IMR-90 (cell line): Measurements from ENCODE around the gene IQCC. TPM values are rescaled to one million over a fixed set of nuclear protein-coding genes. Genes with fewer than 3 reads are reported as not detected.

ENCODE experiments used
- ATAC-seq: fragments of 200-7000 bp; cut with Tn5 transposase; 2 replicates; pipeline ENCODE4 v1.9.1; 2020; ENCODE audit warnings: low read depth, mild to moderate bottlenecking, moderate library complexity
- BruUV-seq: library from RNA; stranded (reverse); fragments of 400-500 nt; replicated peaks from 2 replicates; lab custom pipeline; 2021; lab: Mats Ljungman, UMichigan
- CTCF ChIA-PET: fragments of 300-600 bp; formaldehyde crosslinking; extraction: SDS; loops from one replicate; lab custom pipeline; 2021; ENCODE audit warnings: antibody characterized with exemption; lab: Yijun Ruan, JAX
- POLR2A ChIA-PET: fragments of 300-600 bp; sonication (Branson Sonifier 250); formaldehyde crosslinking; loops from one replicate; lab custom pipeline; 2022; ENCODE audit warnings: antibody characterized with exemption; ENCODE audit not compliant: unreplicated experiment; lab: Charles Lee
- DNase-seq: peaks from one replicate; pipeline ENCODE4 v3.0.0; 2013
- H2AFZ ChIP-seq: replicated peaks from 2 replicates; pipeline ENCODE3; 2013; ENCODE audit warnings: low read length, mild to moderate bottlenecking; ENCODE audit not compliant: poor library complexity
- H2AK5ac ChIP-seq: 2 replicates; pipeline ENCODE4 v1.6.1; 2013; ENCODE audit warnings: low read depth, low read length, inconsistent platforms
- H2AK9ac ChIP-seq: replicated peaks from 2 replicates; pipeline ENCODE3; 2013; ENCODE audit warnings: mild to moderate bottlenecking, low read depth, low read length, moderate library complexity; ENCODE audit not compliant: poor library complexity
- H2BK120ac ChIP-seq: 2 replicates; pipeline ENCODE4 v1.6.1; 2013; ENCODE audit warnings: low read depth, low read length, inconsistent platforms
- H2BK15ac ChIP-seq: 3 replicates; pipeline ENCODE4 v1.6.1; 2013; ENCODE audit warnings: low read depth, low read length, inconsistent platforms
- H2BK20ac ChIP-seq: 2 replicates; pipeline ENCODE4 v1.6.1; 2013; ENCODE audit warnings: low read depth, mild to moderate bottlenecking, inconsistent platforms, low read length, moderate library complexity
- H2BK5ac ChIP-seq: 2 replicates; pipeline ENCODE4 v1.6.1; 2013; ENCODE audit warnings: mild to moderate bottlenecking, low read depth, low read length, inconsistent platforms; ENCODE audit not compliant: poor library complexity, severe bottlenecking
- H3K14ac ChIP-seq: replicated peaks from 2 replicates; pipeline ENCODE4 v1.6.1; 2013; ENCODE audit warnings: low read depth, low read length, inconsistent platforms
- H3K18ac ChIP-seq: 2 replicates; pipeline ENCODE4 v1.6.1; 2013; ENCODE audit warnings: low read depth, low read length, control low read depth
- H3K23ac ChIP-seq: 2 replicates; pipeline ENCODE4 v1.6.1; 2013; ENCODE audit warnings: low read depth, low read length, inconsistent platforms
- H3K27ac ChIP-seq: 2 replicates; pipeline ENCODE4 v1.5.1; 2013; ENCODE audit warnings: mild to moderate bottlenecking, control low read depth, low read length; ENCODE audit not compliant: insufficient read depth
- H3K27me3 ChIP-seq: 2 replicates; pipeline ENCODE4 v1.6.1; 2013; ENCODE audit warnings: low read length; ENCODE audit not compliant: control insufficient read depth, insufficient read depth
- H3K36me3 ChIP-seq: 2 replicates; pipeline ENCODE4 v1.6.1; 2013; ENCODE audit warnings: low read length, mixed read lengths; ENCODE audit not compliant: control insufficient read depth, insufficient read depth
- H3K4ac ChIP-seq: 2 replicates; pipeline ENCODE4 v1.6.1; 2013; ENCODE audit warnings: low read depth, low read length, inconsistent platforms
- H3K4me1 ChIP-seq: 2 replicates; pipeline ENCODE4 v1.6.1; 2013; ENCODE audit warnings: low read length, mixed read lengths; ENCODE audit not compliant: control insufficient read depth, insufficient read depth
- H3K4me2 ChIP-seq: 2 replicates; pipeline ENCODE4 v1.6.1; 2013; ENCODE audit warnings: low read depth, mild to moderate bottlenecking, control low read depth, low read length, moderate library complexity
- H3K4me3 ChIP-seq: 2 replicates; pipeline ENCODE4 v1.5.1; 2013; ENCODE audit warnings: low read depth, mild to moderate bottlenecking, control low read depth, low read length, moderate library complexity; ENCODE audit not compliant: insufficient read depth
- H3K56ac ChIP-seq: 2 replicates; pipeline ENCODE4 v1.6.1; 2013; ENCODE audit warnings: low read length, inconsistent platforms; ENCODE audit not compliant: insufficient read depth; ENCODE audit errors: extremely low read depth
- H3K79me1 ChIP-seq, 2 experiments: 2 replicates each; pipeline ENCODE4 v1.6.1; 2013; ENCODE audit warnings: low read length in 2 of 2, inconsistent platforms in 1 of 2, low read depth in 1 of 2
- H3K9ac ChIP-seq: 2 replicates; pipeline ENCODE4 v1.6.1; 2013; ENCODE audit warnings: low read depth, low read length, control low read depth
- H3K9me1 ChIP-seq: 2 replicates; pipeline ENCODE4 v1.6.1; 2013; ENCODE audit warnings: low read length, inconsistent platforms; ENCODE audit not compliant: insufficient read depth
- H3K9me3 ChIP-seq: 2 replicates; pipeline ENCODE4 v1.6.1; 2013; ENCODE audit warnings: low read length; ENCODE audit not compliant: control insufficient read depth, insufficient read depth
- H4K20me1 ChIP-seq: 2 replicates; pipeline ENCODE4 v1.6.1; 2013; ENCODE audit warnings: low read length, inconsistent platforms; ENCODE audit not compliant: insufficient read depth
- H4K5ac ChIP-seq: 2 replicates; pipeline ENCODE4 v1.6.1; 2013; ENCODE audit warnings: mild to moderate bottlenecking, low read depth, low read length, control low read depth
- H4K8ac ChIP-seq, 2 experiments: 2 replicates each; pipeline ENCODE4 v1.6.1; 2013; ENCODE audit warnings: low read depth in 2 of 2, low read length in 2 of 2, control low read depth in 1 of 2, inconsistent platforms in 1 of 2
- H4K91ac ChIP-seq: 2 replicates; pipeline ENCODE4 v1.6.1; 2013; ENCODE audit warnings: low read depth, low read length, inconsistent platforms; ENCODE audit not compliant: insufficient read depth
- BHLHE40 ChIP-seq: fragments of 150-350 bp; IDR thresholded peaks from 2 replicates; pipeline ENCODE4 v1.6.1; 2016; ENCODE audit warnings: mild to moderate bottlenecking, low read depth, low read length
- FOS ChIP-seq: fragments of 150-350 bp; IDR thresholded peaks from 2 replicates; pipeline ENCODE4 v1.6.1; 2016; ENCODE audit warnings: low read depth, low read length
- MXI1 ChIP-seq: IDR thresholded peaks from 2 replicates; pipeline ENCODE4 v1.6.1; 2012; ENCODE audit warnings: low read depth, mild to moderate bottlenecking, low read length, moderate library complexity, borderline replicate concordance
- NFE2L2 ChIP-seq: fragments of 150-350 bp; IDR thresholded peaks from 2 replicates; pipeline ENCODE4 v1.6.1; 2016; ENCODE audit warnings: low read depth, mild to moderate bottlenecking, low read length
- RAD21 ChIP-seq: IDR thresholded peaks from 2 replicates; pipeline ENCODE4 v1.6.1; 2012; ENCODE audit warnings: low read length, improper control_type of control experiment
- RFX5 ChIP-seq: IDR thresholded peaks from 2 replicates; pipeline ENCODE4 v1.8.0; 2012; ENCODE audit warnings: low read depth, mild to moderate bottlenecking, low read length, moderate library complexity
- SMC3 ChIP-seq: fragments of 150-350 bp; IDR thresholded peaks from 2 replicates; pipeline ENCODE4 v1.6.1; 2016; ENCODE audit warnings: low read depth, mild to moderate bottlenecking, antibody characterized with exemption, low read length, moderate library complexity
- WGBS, 2 experiments: methylation state at CpG; one replicate each; pipeline versions ENCODE4 v1.1.5 to v1.1.7; 2013; ENCODE audit warnings: missing lambda C conversion rate in 2 of 2; ENCODE audit not compliant: insufficient read length in 1 of 2; ENCODE audit errors: extremely low coverage in 2 of 2; 5-methylcytosine and 5-hydroxymethylcytosine counted together
- dilution Hi-C: fragments of 300-500 bp; cut with HindIII; formaldehyde crosslinking; loops from one replicate; pipeline ENCODE4 v1.14.3; 2018; ENCODE audit warnings: low sequenced_read_pairs; ENCODE audit not compliant: unreplicated experiment
- in situ Hi-C: fragments of 300-500 bp; cut with MboI; formaldehyde crosslinking; loops from 3 replicates; pipeline ENCODE4 v1.14.3; 2019; ENCODE audit warnings: low sequenced_read_pairs, inconsistent platforms, mixed read lengths
- intact Hi-C: fragments of 100-400 bp; cut with micrococcal nuclease; formaldehyde crosslinking; loops from 2 replicates; pipeline ENCODE4 v1.10.0; 2022
- polyA plus RNA-seq, 3 experiments: library from polyadenylated mRNA; depleted of rRNA; stranded (reverse); fragments of >200 nt; gene quantifications; 2 replicates each; pipeline ENCODE4 v1.2.3, GENCODE V29; 2012; ENCODE audit warnings: low replicate concordance in 1 of 3
- total RNA-seq: library from RNA; depleted of rRNA; stranded (reverse); fragments of >200 nt; gene quantifications from 2 replicates; pipeline ENCODE4 v1.2.3, GENCODE V29; 2012
- TF ChIP-seq, protein P1 (sequence below): fragments of 150-350 bp; IDR thresholded peaks from 2 replicates; pipeline ENCODE4 v1.6.1; 2017; ENCODE audit warnings: mild to moderate bottlenecking, antibody characterized with exemption, low read length, low read depth

Gene IQCC
- total and polyA plus RNA-seq, 2 of the 4 experiments (the other 2 are of a cell fraction), result 1.6 to 2.2 TPM

DNA sequence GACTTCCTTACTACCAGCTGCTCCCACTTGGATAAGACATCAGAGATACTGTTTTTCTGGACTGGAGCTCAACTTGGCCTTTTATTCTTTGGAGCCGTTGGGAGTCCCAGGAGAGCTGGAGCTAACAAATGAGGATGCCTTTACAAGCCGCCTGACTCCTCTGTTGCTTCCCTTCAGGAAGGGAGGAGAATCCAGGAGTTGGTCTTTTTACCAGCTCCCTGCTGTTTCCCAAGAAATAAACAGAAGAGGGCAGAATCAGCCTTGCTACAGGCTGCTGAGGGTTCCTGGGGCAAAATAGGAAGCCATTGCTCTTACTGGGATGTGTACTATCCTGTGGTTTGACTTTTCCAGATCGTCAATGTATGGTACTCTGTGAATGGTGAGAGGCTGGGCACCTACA, 18.2 kb downstream of the IQCC start:
- DNase-seq (no peak), ATAC-seq (no peak)
- peak overlapping the region; percentile 13; the same call in 1 of the 2 replicates for H3K4me2 ChIP-seq
- H3K4ac ChIP-seq, result no peak overlapping the region
- H3K9ac ChIP-seq, result no peak overlapping the region
- H3K23ac ChIP-seq, result 0 out of 2 replicates have a peak overlapping the region, but pooled peaks have one; percentile 18
- H2AK9ac ChIP-seq, result no peak overlapping the region
- 0 out of 4 replicates have a peak overlapping the region, but pooled peaks of 1 of the 2 experiments have one; percentile 47 for H4K8ac ChIP-seq
- no peaks in the 10 kb centered on the region for H3K9me3 ChIP-seq
- dilution Hi-C loops, result no loop called here
- peaks cover 37 to 75% of the 10 kb centered on the region in 2 experiments for H3K79me1 ChIP-seq
- CTCF ChIA-PET, result no interaction called here
- peaks cover 12% of the 10 kb centered on the region for H3K4me1 ChIP-seq
- no peak overlapping the region for H2AK5ac ChIP-seq
- no peak overlapping the region for H2BK20ac ChIP-seq
- no peak for TF ChIP-seq BHLHE40
- no peak for TF ChIP-seq MXI1
- no peak for TF ChIP-seq RAD21
- TF ChIP-seq, protein P1, sequence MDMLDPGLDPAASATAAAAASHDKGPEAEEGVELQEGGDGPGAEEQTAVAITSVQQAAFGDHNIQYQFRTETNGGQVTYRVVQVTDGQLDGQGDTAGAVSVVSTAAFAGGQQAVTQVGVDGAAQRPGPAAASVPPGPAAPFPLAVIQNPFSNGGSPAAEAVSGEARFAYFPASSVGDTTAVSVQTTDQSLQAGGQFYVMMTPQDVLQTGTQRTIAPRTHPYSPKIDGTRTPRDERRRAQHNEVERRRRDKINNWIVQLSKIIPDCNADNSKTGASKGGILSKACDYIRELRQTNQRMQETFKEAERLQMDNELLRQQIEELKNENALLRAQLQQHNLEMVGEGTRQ, result no peak
- no peak for TF ChIP-seq SMC3
- no peak for TF ChIP-seq FOS
- TF ChIP-seq NFE2L2, result no peak
- TF ChIP-seq RFX5, result no peak
- H4K91ac ChIP-seq, result no peak overlapping the region
- no peak overlapping the region for H4K5ac ChIP-seq
- no peak overlapping the region for H3K4me3 ChIP-seq
- in situ Hi-C loops, result no loop called here
- POLR2A ChIA-PET, result no interaction called here
- no peak overlapping the region for H3K27ac ChIP-seq
- intact Hi-C loops, result loop anchor here (5.0 kb wide), 1 partner anchor 69 kb away; the partner anchor contains the start of gene HDAC1
- H3K9me1 ChIP-seq, result peaks cover 16% of the 10 kb centered on the region
- H4K20me1 ChIP-seq, result 0 out of 2 replicates have a peak, but pooled peaks cover 10% of the 10 kb centered on the region
- H2AFZ ChIP-seq, result no peak overlapping the region
- H2BK15ac ChIP-seq, result no peak overlapping the region
- no TSS peak for BruUV-seq
- peaks cover 39% of the 10 kb centered on the region for H3K36me3 ChIP-seq
- no peak overlapping the region for H3K56ac ChIP-seq
- no peak overlapping the region for H2BK5ac ChIP-seq
- H3K18ac ChIP-seq, result no peak overlapping the region
- H3K27me3 ChIP-seq, result no peaks in the 10 kb centered on the region
- WGBS, 2 experiments, result 100% methylated on average over 2 of the region's 3 CpGs; no CpG with 5 or more reads in 1 of the 2 experiments
- no peak overlapping the region for H3K14ac ChIP-seq
- no peak overlapping the region for H2BK120ac ChIP-seq
